ENCODE results near the gene LBHD1. TPM values are rescaled to one million over a fixed set of nuclear protein-coding genes. Genes with fewer than 3 reads are reported as not detected.

LBHD1 gene
- total RNA-seq, 2 donors from 2014 or later = 4.9 to 5.6 TPM

DNA sequence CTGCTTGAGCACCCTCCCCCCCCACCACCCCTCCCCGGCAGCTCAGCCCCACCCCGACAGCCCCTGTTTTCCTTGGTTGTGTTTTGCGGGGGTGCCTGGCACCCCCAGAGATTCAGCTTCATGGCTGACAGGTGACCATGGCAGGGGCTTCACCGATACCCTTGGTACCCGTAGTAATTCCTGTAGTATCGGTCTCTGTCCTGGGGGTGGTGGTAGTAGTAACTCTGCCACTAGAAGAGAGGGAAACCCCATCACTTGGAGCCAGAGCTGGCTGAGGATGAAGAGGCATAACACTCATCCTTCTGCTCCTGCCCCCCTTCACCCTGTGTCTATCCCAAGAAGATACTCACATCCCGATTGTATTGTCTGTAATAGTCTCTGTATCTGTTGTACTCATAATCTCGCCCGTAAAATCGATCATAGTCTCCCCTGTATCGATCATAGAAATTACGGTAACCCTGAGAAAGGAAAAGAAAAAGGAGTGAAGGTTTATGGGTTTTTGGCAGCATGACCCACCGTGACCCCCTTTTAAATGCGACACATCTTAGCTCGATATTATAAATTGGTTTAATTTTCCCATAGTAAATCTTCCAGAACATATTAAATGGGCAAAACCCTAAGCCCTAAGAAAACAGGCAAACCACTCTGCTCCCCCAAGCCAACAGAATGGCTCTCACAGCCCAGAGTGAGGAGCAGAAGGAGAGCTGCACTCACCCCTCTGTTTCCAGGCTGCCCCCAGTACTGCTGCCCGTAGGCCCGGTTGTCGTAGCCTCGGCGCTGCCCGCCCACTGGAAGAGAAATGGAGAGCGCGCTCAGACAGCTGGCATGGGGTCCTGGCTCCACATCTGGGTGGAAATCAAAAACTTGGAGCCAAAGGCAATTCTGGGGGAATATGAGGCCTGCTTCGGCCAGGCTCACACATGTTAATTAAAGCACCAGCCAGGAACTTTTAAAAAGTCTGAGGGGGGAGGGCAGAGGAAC is 43.4 kb upstream of the LBHD1 start:
- TF ChIP-seq, protein P1, sequence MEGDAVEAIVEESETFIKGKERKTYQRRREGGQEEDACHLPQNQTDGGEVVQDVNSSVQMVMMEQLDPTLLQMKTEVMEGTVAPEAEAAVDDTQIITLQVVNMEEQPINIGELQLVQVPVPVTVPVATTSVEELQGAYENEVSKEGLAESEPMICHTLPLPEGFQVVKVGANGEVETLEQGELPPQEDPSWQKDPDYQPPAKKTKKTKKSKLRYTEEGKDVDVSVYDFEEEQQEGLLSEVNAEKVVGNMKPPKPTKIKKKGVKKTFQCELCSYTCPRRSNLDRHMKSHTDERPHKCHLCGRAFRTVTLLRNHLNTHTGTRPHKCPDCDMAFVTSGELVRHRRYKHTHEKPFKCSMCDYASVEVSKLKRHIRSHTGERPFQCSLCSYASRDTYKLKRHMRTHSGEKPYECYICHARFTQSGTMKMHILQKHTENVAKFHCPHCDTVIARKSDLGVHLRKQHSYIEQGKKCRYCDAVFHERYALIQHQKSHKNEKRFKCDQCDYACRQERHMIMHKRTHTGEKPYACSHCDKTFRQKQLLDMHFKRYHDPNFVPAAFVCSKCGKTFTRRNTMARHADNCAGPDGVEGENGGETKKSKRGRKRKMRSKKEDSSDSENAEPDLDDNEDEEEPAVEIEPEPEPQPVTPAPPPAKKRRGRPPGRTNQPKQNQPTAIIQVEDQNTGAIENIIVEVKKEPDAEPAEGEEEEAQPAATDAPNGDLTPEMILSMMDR (IDR thresholded peaks at IDR 0.05) = no peak
- no peak for TF ChIP-seq POLR2A (IDR thresholded peaks at IDR 0.05)
- peak overlapping the region in 3 of 4 donors; percentile 8 to 84 (median 27) for H3K27ac ChIP-seq

DNA sequence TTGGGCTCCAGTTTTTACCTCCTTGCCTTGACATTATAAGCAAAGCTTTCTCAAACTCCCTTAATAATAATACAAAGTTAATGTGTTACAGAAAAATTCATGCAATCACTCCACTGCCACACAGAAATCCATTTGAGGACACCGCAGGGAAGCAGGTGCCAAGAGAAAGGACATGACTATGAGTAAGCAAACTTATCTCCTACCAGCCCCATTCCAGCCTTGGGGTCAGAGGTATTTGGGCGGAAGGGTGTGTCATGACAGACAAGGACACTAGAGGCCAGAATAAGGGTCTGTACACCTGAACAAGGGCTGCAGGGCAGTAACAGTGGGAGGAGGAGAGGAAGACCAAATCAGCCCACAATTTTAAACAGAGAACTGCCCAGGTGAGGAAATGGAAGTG is 41.3 kb upstream of the LBHD1 start:
- no peak for TF ChIP-seq POLR2A (IDR thresholded peaks at IDR 0.05)
- TF ChIP-seq, protein P1 (IDR thresholded peaks at IDR 0.05) = no peak
- no peaks in the 10 kb centered on the region for H3K9me3 ChIP-seq
- peak; percentile 49 for ATAC-seq
- intact Hi-C loops (cut with DNase I) = no loop called here
- DNase-seq = peak; percentile 68 to 87 (median 82)
- peaks cover 0 to 23% of the 10 kb centered on the region in 2 donors for H3K36me3 ChIP-seq (replicated peaks in 1 of 2; ENCODE audit: insufficient read depth in 1 of 2, low read depth in 2 of 2)
- H3K27me3 ChIP-seq = no peaks in the 10 kb centered on the region
- H3K4me1 ChIP-seq = peaks cover 70% of the 10 kb centered on the region
- WGBS, 2 donors = 20 to 21% methylated on average over 2 of the region's 2 CpGs
- H3K27ac ChIP-seq = peak overlapping the region; percentile 74 to 93 (median 82)
- H3K4me3 ChIP-seq = no peak overlapping the region

More for the DNA sequence above, 43.4 kb upstream of the LBHD1 start:
- WGBS, 2 donors = 85 to 87% methylated on average over 15 to 24 of the region's 24 CpGs
- H3K36me3 ChIP-seq (replicated peaks in 1 of 2; ENCODE audit: insufficient read depth in 1 of 2, low read depth in 2 of 2) = peaks cover 5 to 35% of the 10 kb centered on the region in 2 donors
- H3K4me3 ChIP-seq = no peak overlapping the region
- no peak for DNase-seq
- no peak for ATAC-seq
- intact Hi-C loops (cut with DNase I) = no loop called here
- H3K27me3 ChIP-seq = no peaks in the 10 kb centered on the region
- H3K4me1 ChIP-seq = peaks cover 52% of the 10 kb centered on the region
- no peaks in the 10 kb centered on the region for H3K9me3 ChIP-seq

DNA sequence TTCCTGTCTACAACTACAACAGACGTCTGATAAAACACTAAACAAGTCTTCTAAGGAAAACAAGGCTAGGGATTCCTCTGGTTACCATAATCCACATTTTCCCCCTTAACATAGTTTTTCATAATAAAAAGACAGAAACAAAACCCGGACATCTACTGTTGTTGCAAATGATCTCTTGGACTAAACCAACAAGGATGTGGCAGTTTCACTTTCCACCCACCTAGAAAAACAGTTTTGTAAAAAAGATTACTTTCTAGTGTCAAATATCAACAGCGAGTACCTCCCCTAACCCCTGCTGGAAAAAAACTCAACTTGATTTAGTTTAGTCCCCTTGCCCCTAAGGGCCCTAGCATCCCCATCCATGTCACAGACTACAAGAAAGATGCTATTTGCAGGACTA is 40.8 kb upstream of the LBHD1 start:
- H3K36me3 ChIP-seq (replicated peaks in 1 of 2; ENCODE audit: insufficient read depth in 1 of 2, low read depth in 2 of 2) = peaks cover 0 to 19% of the 10 kb centered on the region in 2 donors
- DNase-seq (no peak), ATAC-seq (no peak)
- no peaks in the 10 kb centered on the region for H3K9me3 ChIP-seq
- H3K4me1 ChIP-seq = peaks cover 73% of the 10 kb centered on the region
- peak overlapping the region; percentile 74 to 93 (median 82) for H3K27ac ChIP-seq
- H3K4me3 ChIP-seq = no peak overlapping the region
- 14 to 23% methylated on average over 3 of the region's 3 CpGs for WGBS, 2 donors
- no peak for TF ChIP-seq POLR2A (IDR thresholded peaks at IDR 0.05)
- TF ChIP-seq, protein P1 (IDR thresholded peaks at IDR 0.05) = no peak
- intact Hi-C loops (cut with DNase I) = no loop called here
- no peaks in the 10 kb centered on the region for H3K27me3 ChIP-seq

GRCh38 chr11:62712276-62712812 is 40.3 kb upstream of the LBHD1 start:
- Histone ChIP-seq H3K36me3 (replicated peaks in 1 of 2; ENCODE audit: insufficient read depth in 1 of 2, low read depth in 2 of 2) (peaks cover 0 to 18% of the 10 kb centered on the region in 2 donors), H3K9me3 (no peaks in the 10 kb centered on the region), H3K4me3 (no peak overlapping the region), H3K4me1 (peaks cover 73% of the 10 kb centered on the region), H3K27ac (peak overlapping the region; percentile 74 to 93 (median 82)), H3K27me3 (no peaks in the 10 kb centered on the region)
- DNase-seq (no peak), ATAC-seq (peak; percentile 36)
- TF ChIP-seq, protein P1 (IDR thresholded peaks at IDR 0.05) = no peak
- peak in 1 of 3 donors; percentile 10 for TF ChIP-seq POLR2A (IDR thresholded peaks at IDR 0.05)
- intact Hi-C loops (cut with DNase I) = no loop called here
- WGBS, 2 donors = 36 to 39% methylated on average over 6 of the region's 6 CpGs

Data from body of pancreas (tissue), 4 donors.